ENCODE data around the gene RALGPS1.

DNA sequence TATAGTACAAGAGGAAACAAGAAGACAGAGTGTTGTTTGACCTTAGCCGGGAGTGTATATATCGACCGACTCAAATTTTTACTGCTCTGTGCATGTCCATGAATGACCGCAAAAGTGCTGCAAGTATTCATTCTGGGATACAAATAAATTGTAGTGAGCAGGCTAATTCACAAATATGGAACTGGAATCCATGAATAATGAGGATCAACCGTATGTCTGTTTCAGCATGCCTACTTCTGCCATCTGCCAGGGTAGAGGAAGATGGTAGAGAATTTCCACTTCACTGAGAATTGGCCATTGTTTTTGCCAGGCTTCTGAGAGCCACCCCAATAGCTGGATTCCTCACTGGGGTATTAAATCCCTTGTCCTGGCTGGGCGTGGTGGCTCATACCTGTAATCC lies 8.5 kb upstream of the RALGPS1 start:
- TF ChIP-seq EZH2 (IDR thresholded peaks at IDR 0.05) = no peak
- TF ChIP-seq, protein P1, sequence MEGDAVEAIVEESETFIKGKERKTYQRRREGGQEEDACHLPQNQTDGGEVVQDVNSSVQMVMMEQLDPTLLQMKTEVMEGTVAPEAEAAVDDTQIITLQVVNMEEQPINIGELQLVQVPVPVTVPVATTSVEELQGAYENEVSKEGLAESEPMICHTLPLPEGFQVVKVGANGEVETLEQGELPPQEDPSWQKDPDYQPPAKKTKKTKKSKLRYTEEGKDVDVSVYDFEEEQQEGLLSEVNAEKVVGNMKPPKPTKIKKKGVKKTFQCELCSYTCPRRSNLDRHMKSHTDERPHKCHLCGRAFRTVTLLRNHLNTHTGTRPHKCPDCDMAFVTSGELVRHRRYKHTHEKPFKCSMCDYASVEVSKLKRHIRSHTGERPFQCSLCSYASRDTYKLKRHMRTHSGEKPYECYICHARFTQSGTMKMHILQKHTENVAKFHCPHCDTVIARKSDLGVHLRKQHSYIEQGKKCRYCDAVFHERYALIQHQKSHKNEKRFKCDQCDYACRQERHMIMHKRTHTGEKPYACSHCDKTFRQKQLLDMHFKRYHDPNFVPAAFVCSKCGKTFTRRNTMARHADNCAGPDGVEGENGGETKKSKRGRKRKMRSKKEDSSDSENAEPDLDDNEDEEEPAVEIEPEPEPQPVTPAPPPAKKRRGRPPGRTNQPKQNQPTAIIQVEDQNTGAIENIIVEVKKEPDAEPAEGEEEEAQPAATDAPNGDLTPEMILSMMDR (IDR thresholded peaks at IDR 0.05) = no peak
- no peak for TF ChIP-seq EZH2phosphoT487 (IDR thresholded peaks at IDR 0.05)
